Endothelial cell (in vitro differentiated cells): ENCODE data around the gene TM7SF3. TPM values are rescaled to one million over a fixed set of nuclear protein-coding genes. Genes with fewer than 3 reads are reported as not detected.
A peak's percentile ranks its signal among the peaks of the same experiment; 100 is the strongest.
"Not testable (repeated sequence)": the region's sequence is repeated elsewhere in the genome, so short reads cannot be mapped to it uniquely, and the experiment has no call there.

ENCODE experiments used
- DNase-seq: peaks from one replicate; pipeline ENCODE4 v3.0.0; 2021; ENCODE audit warnings: low spot score
- H3K27ac Mint-ChIP-seq: one replicate; pipeline ENCODE4 v1.8.0; 2021; ENCODE audit warnings: mixed read lengths, inconsistent platforms; ENCODE audit not compliant: unreplicated experiment
- H3K27me3 Mint-ChIP-seq: one replicate; pipeline ENCODE4 v1.8.0; 2021; ENCODE audit warnings: mild to moderate bottlenecking, moderate library complexity, mixed read lengths, inconsistent platforms; ENCODE audit not compliant: unreplicated experiment
- H3K36me3 Mint-ChIP-seq: one replicate; pipeline ENCODE4 v1.8.0; 2021; ENCODE audit warnings: mild to moderate bottlenecking, low read depth, mixed read lengths, inconsistent platforms; ENCODE audit not compliant: unreplicated experiment
- H3K4me1 Mint-ChIP-seq: one replicate; pipeline ENCODE4 v1.8.0; 2021; ENCODE audit warnings: mild to moderate bottlenecking, mixed read lengths, inconsistent platforms; ENCODE audit not compliant: unreplicated experiment
- H3K4me3 Mint-ChIP-seq: one replicate; pipeline ENCODE4 v1.8.0; 2021; ENCODE audit warnings: mild to moderate bottlenecking, mixed read lengths, inconsistent platforms; ENCODE audit not compliant: unreplicated experiment
- H3K9me3 Mint-ChIP-seq: one replicate; pipeline ENCODE4 v1.8.0; 2021; ENCODE audit warnings: mixed read lengths, inconsistent platforms; ENCODE audit not compliant: unreplicated experiment
- total RNA-seq: library from RNA; stranded (reverse); fragmentation: NEBNext Ultra II Directional; extraction: Animal tissue kit (Norgen Biotek cat#: 25700); gene quantifications from one replicate; pipeline ENCODE4 v1.2.1, GENCODE V29; 2021; ENCODE audit not compliant: unreplicated experiment
- TF ChIP-seq, protein P1 (sequence below): fragments of 200-600 bp; sonication (generic); IDR thresholded peaks from one replicate; pipeline ENCODE4 v1.5.0; 2021; ENCODE audit warnings: antibody characterized with exemption; ENCODE audit not compliant: unreplicated experiment

Gene TM7SF3
- total RNA-seq, 1 donor from 2014 or later = 72.9 TPM

DNA sequence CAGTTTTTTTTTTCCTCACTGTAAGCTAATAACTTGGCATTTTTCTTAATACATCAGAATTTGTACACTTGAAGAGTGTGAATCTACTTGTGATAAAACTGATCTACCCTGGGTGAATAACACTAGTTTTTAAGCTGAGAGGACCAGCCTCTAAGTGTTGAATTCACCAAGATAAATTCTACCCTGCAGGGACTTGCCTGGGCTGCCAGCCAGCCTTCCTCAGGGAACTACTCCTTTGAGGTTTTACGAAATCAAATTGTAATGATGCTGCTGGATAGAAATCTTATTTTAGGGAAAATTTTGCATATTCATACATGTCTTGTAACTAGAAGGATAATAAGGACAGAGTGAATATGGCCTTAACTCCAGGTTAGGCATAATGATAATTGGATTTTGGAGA lies 10.1 kb upstream of the TM7SF3 start:
- TF ChIP-seq, protein P1, sequence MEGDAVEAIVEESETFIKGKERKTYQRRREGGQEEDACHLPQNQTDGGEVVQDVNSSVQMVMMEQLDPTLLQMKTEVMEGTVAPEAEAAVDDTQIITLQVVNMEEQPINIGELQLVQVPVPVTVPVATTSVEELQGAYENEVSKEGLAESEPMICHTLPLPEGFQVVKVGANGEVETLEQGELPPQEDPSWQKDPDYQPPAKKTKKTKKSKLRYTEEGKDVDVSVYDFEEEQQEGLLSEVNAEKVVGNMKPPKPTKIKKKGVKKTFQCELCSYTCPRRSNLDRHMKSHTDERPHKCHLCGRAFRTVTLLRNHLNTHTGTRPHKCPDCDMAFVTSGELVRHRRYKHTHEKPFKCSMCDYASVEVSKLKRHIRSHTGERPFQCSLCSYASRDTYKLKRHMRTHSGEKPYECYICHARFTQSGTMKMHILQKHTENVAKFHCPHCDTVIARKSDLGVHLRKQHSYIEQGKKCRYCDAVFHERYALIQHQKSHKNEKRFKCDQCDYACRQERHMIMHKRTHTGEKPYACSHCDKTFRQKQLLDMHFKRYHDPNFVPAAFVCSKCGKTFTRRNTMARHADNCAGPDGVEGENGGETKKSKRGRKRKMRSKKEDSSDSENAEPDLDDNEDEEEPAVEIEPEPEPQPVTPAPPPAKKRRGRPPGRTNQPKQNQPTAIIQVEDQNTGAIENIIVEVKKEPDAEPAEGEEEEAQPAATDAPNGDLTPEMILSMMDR = no peak
- peaks cover 6% of the 10 kb centered on the region for H3K27me3 Mint-ChIP-seq
- no peak for DNase-seq
- H3K4me3 Mint-ChIP-seq = no peak overlapping the region
- H3K27ac Mint-ChIP-seq = no peak overlapping the region
- H3K9me3 Mint-ChIP-seq = no peaks in the 10 kb centered on the region
- H3K4me1 Mint-ChIP-seq = peaks cover 28% of the 10 kb centered on the region
- H3K36me3 Mint-ChIP-seq = peaks cover 10% of the 10 kb centered on the region

DNA sequence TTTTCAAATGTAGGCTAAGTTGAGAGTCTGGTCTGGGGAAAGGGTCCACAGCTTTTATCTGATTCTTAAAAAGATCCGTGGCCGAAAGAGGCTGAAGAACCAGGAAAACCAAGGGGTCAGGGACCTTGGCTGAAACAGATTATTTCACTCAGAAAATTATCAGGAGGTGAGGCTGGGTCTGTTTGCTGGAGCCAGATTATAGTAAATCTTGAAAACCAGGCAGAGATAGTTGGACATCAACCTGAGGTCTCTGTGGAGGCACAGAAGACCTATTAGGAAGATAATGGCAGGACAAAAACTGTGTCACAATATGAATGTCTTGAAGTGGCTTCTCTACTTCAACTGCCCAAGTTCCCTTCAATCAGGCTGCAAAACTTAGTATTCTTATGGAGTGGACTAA lies 6.6 kb upstream of the TM7SF3 start:
- Mint-ChIP-seq H3K4me1 (peaks cover 43% of the 10 kb centered on the region), H3K9me3 (no peaks in the 10 kb centered on the region), H3K4me3 (peak overlapping the region; percentile 52), H3K27me3 (peaks cover 6% of the 10 kb centered on the region), H3K36me3 (no peaks in the 10 kb centered on the region), H3K27ac (no peak overlapping the region)
- TF ChIP-seq, protein P1 = no peak
- no peak for DNase-seq

DNA sequence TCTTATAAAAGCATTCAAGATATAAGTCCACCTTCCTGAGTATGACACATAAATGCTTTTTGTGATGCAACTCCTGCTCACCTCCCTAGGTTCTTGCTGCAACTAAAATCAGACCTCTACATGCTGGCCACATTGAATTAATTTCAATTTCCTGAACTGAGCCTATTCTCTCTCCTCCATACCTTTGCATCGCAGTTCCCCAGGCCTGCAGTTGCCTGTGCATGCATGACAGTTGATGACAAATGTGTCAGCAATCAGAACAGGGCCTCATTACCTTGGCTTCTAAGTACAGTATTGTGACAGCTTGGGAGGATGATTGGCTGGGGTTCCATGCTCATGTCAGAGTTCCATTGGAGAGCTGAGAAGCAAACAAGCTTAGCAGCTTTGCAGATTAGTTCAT lies 3.9 kb upstream of the TM7SF3 start:
- DNase-seq = no peak
- no peaks in the 10 kb centered on the region for H3K36me3 Mint-ChIP-seq
- H3K27me3 Mint-ChIP-seq = peaks cover 10% of the 10 kb centered on the region
- H3K4me1 Mint-ChIP-seq = peaks cover 47% of the 10 kb centered on the region
- H3K4me3 Mint-ChIP-seq = no peak overlapping the region
- H3K9me3 Mint-ChIP-seq = no peaks in the 10 kb centered on the region
- peak overlapping the region; percentile 54 for H3K27ac Mint-ChIP-seq
- TF ChIP-seq, protein P1 = no peak

DNA sequence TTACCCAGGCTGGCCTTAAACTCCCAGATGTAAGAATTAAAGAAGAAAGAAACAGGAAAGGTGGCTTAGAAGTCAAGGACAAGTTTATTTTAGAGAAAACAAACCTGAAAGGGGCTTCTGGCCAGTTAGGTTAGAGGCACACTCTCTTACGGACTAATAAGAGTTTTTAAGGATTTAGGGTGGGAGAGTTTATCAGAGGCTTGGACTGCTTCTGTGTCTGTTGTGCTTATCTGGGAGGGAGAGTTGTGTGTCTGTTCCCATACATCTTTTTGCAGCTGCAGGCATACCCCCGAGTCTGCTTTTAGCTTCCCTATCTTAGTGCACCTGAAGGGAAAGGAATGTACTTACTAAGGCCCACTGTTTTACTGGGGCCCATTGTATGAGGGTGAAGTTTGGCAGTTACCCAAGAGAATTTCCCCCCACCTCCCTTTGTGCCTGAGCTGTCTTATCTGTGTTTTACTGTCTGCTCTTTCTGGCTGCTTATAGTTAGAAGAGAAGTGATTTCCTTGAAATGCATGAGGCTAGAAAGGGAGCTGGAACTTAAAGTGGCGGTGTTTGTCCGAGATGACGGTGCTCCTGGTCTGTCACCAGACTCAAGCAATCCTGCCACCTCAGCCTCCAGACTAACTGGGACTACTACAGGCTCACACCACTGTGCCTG lies 3.1 kb upstream of the TM7SF3 start:
- H3K27ac Mint-ChIP-seq, H3K27me3 Mint-ChIP-seq, H3K9me3 Mint-ChIP-seq, H3K36me3 Mint-ChIP-seq, H3K4me3 Mint-ChIP-seq, DNase-seq: not testable (repeated sequence)
- H3K4me1 Mint-ChIP-seq = peaks cover 43% of the 10 kb centered on the region

DNA sequence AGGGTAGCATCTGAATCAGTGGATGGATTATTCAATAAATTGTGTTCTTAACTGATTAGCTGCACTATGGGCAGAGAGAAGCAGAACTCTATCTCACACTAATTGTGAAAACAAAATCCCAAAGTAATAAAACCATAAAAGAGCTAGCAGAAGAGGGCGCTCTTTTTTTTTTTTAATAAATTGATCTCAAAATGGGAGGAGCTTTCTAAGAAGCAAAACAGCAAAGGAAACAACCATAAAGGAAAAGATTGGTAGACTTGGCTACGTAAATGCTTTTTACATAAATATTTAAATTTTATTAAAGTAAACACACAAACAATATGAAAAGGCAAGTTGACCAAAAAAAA lies 1.5 kb upstream of the TM7SF3 start:
- Mint-ChIP-seq H3K27ac (peak overlapping the region; percentile 93), H3K36me3 (no peaks in the 10 kb centered on the region), H3K9me3 (no peaks in the 10 kb centered on the region), H3K4me3 (no peak overlapping the region), H3K4me1 (peaks cover 48% of the 10 kb centered on the region), H3K27me3 (peaks cover 9% of the 10 kb centered on the region)
- no peak for DNase-seq
- TF ChIP-seq, protein P1 = peak; percentile 55
